OCI-LY1 (cell line): Measurements from ENCODE around the gene CAPN15.

Experiments
- EZH2 ChIP-seq: fragments of 200-600 bp; sonication (generic), shearing (Covaris generic); IDR thresholded peaks from 2 replicates; pipeline ENCODE4 v1.8.0; 2017; ENCODE audit warnings: borderline replicate concordance, mixed run types, mild to moderate bottlenecking, antibody characterized with exemption, low read length, moderate library complexity, mixed read lengths
- TF ChIP-seq, protein P1 (sequence below): fragments of 200-600 bp; sonication (generic), shearing (Covaris generic); IDR thresholded peaks from 2 replicates; pipeline ENCODE4 v1.5.1; 2017; ENCODE audit warnings: mild to moderate bottlenecking, antibody characterized with exemption, low read length, moderate library complexity, mixed read lengths

DNA sequence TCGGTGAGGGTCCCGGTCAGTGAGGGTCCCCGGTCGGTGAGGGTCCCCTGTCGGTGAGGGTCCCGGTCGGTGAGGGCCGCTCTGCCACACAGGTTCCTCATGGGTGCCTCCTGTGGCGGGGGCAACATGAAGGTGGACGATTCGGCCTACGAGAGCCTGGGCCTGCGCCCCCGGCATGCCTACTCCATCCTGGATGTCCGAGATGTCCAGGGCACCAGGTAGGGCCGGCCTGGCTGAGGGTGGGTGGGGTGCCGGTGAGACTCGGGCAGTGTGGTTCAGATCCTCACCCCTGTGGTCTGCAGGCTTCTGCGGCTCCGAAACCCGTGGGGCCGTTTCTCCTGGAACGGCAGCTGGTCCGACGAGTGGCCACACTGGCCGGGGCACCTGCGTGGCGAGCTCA, 23.7 kb downstream of the CAPN15 start:
- TF ChIP-seq, protein P1, sequence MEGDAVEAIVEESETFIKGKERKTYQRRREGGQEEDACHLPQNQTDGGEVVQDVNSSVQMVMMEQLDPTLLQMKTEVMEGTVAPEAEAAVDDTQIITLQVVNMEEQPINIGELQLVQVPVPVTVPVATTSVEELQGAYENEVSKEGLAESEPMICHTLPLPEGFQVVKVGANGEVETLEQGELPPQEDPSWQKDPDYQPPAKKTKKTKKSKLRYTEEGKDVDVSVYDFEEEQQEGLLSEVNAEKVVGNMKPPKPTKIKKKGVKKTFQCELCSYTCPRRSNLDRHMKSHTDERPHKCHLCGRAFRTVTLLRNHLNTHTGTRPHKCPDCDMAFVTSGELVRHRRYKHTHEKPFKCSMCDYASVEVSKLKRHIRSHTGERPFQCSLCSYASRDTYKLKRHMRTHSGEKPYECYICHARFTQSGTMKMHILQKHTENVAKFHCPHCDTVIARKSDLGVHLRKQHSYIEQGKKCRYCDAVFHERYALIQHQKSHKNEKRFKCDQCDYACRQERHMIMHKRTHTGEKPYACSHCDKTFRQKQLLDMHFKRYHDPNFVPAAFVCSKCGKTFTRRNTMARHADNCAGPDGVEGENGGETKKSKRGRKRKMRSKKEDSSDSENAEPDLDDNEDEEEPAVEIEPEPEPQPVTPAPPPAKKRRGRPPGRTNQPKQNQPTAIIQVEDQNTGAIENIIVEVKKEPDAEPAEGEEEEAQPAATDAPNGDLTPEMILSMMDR, result no peak
- no peak for TF ChIP-seq EZH2
